ENCODE data around the gene SIK3.

SIK3 gene

GRCh38 chr11:116962108-116962507 lies 136.1 kb downstream of the SIK3 start:
- FAIRE-seq, result no peak

GRCh38 chr11:116960930-116961329 lies 137.3 kb downstream of the SIK3 start:
- no peak for FAIRE-seq

GRCh38 chr11:116958246-116958645 lies 140.0 kb downstream of the SIK3 start:
- no peak for FAIRE-seq

GRCh38 chr11:116955949-116956348 lies 142.3 kb downstream of the SIK3 start:
- FAIRE-seq, result no peak

GRCh38 chr11:116955548-116955947 lies 142.7 kb downstream of the SIK3 start:
- FAIRE-seq, result no peak

- FAIRE-seq, result no peak
Observed at GRCh38 chr11:116953530-116954285, 144.5 kb downstream of the SIK3 start.

GRCh38 chr11:116951762-116952161 lies 146.5 kb downstream of the SIK3 start:
- FAIRE-seq, result no peak

- FAIRE-seq, result no peak
Observed at GRCh38 chr11:116950210-116950609, 148.0 kb downstream of the SIK3 start.

GRCh38 chr11:116948391-116948790 lies 149.8 kb downstream of the SIK3 start:
- peak; percentile 36 for FAIRE-seq

- no peak for FAIRE-seq
Observed at GRCh38 chr11:116946414-116946813, 151.8 kb downstream of the SIK3 start.

- no peak for FAIRE-seq
Observed at GRCh38 chr11:116939499-116939898, 158.7 kb downstream of the SIK3 start.

GRCh38 chr11:116938471-116939070 lies 159.7 kb downstream of the SIK3 start:
- no peak for FAIRE-seq

- no peak for FAIRE-seq
Observed at GRCh38 chr11:116936754-116937446, 161.3 kb downstream of the SIK3 start.

- FAIRE-seq, result no peak
Observed at GRCh38 chr11:116935514-116935913, 162.7 kb downstream of the SIK3 start.

- FAIRE-seq, result no peak
Observed at GRCh38 chr11:116935089-116935488, 163.1 kb downstream of the SIK3 start.

- FAIRE-seq, result no peak
Observed at GRCh38 chr11:116933961-116934360, 164.3 kb downstream of the SIK3 start.

- FAIRE-seq, result no peak
Observed at GRCh38 chr11:116932181-116932580, 166.0 kb downstream of the SIK3 start.

- no peak for FAIRE-seq
Observed at GRCh38 chr11:116931206-116931953, 166.8 kb downstream of the SIK3 start.

- no peak for FAIRE-seq
Observed at GRCh38 chr11:116930586-116930985, 167.6 kb downstream of the SIK3 start.

GRCh38 chr11:116930177-116930576 lies 168.1 kb downstream of the SIK3 start:
- no peak for FAIRE-seq

- no peak for FAIRE-seq
Observed at GRCh38 chr11:116929414-116930090, 168.7 kb downstream of the SIK3 start.

- no peak for FAIRE-seq
Observed at GRCh38 chr11:116928845-116929244, 169.4 kb downstream of the SIK3 start.

All from colon (tissue), 2 donors.